Measurements from ENCODE around the gene CDK14. TPM values are rescaled to one million over a fixed set of nuclear protein-coding genes. Genes with fewer than 3 reads are reported as not detected.

Gene CDK14
- total RNA-seq, 6 donors from 2014 or later: 21.7 to 53.4 (median 37.1) TPM

DNA sequence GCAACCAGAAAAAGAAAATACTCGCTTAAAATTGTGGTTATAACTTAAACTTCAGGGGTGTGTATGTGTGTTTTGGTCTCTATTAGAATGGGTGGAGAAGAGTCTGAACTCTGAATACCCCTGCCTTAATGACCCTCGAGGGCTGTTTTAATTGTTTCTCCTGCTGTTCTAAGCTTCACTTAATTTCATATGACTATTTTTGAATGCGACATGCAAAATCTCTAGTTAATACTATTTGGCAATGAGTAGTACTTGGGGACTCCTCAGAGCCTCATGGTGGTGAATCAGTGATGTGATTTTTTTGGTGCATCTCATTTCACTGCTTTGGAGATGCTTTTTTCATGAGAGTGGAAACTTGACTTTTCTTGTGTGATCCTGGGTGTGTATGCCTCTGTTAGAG is 178.6 kb downstream of the CDK14 start:
- Histone ChIP-seq H3K27ac (no peak overlapping the region), H3K27me3 (no peaks in the 10 kb centered on the region), H3K4me3 (no peak overlapping the region), H3K9me3 (no peaks in the 10 kb centered on the region), H3K36me3 (no peaks in the 10 kb centered on the region), H3K4me1 (peaks cover 0 to 8% (median 3%) of the 10 kb centered on the region in 4 donors)
- ATAC-seq (ENCODE audit: low FRiP score in 2 of 2) (no peak), DNase-seq (no peak)
- TF ChIP-seq POLR2AphosphoS5 (IDR thresholded peaks at IDR 0.05) (no peak), CTCF (IDR thresholded peaks at IDR 0.05) (no peak)
- WGBS, 2 donors: 72 to 85% methylated on average over 3 of the region's 3 CpGs

DNA sequence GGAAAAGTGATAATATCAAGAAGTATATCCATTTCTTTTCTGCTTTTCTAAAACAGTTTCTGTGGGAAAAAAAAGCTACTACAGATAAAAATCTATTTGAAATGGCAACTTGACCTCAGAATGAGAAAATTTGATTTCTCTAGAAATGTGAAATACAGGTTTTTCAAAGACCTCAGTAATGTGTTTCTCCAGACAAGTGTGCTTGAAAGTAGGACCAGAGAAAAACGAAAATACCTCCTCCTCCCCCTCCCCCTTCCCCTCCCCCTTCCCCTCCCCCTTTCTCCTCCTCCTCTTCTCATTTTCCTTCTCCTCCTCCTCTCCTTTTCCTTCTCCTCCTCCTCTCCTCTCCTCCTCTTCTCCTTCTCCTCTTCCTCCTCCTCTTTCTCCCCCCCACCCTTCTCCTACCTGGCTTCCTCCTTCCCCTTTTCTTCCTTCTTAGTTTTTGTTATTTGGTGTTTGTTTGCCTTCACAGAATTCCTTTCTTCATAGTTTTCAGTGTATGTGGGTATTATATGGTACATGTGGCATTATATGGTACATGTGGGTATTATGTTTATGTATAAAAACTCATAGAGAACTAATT is 179.4 kb downstream of the CDK14 start:
- no peak for TF ChIP-seq CTCF (IDR thresholded peaks at IDR 0.05)
- TF ChIP-seq EP300 (IDR thresholded peaks at IDR 0.05): no peak
- TF ChIP-seq POLR2AphosphoS5 (IDR thresholded peaks at IDR 0.05): no peak
- no peak for TF ChIP-seq POLR2A (IDR thresholded peaks at IDR 0.05)
- no peak overlapping the region for H3K27ac ChIP-seq
- no peak for DNase-seq
- no peaks in the 10 kb centered on the region for H3K9me3 ChIP-seq
- H3K27me3 ChIP-seq: no peaks in the 10 kb centered on the region
- no peak for ATAC-seq (ENCODE audit: low FRiP score in 2 of 2)
- 50 to 56% methylated on average over 1 of the region's 1 CpG for WGBS, 2 donors
- no peak overlapping the region for H3K4me3 ChIP-seq
- no peaks in the 10 kb centered on the region for H3K36me3 ChIP-seq
- peaks cover 0 to 8% (median 3%) of the 10 kb centered on the region in 4 donors for H3K4me1 ChIP-seq

- Histone ChIP-seq H3K27ac (no peak overlapping the region), H3K4me3 (no peak overlapping the region), H3K27me3 (no peaks in the 10 kb centered on the region), H3K4me1 (peaks cover 0 to 8% (median 3%) of the 10 kb centered on the region in 4 donors), H3K9me3 (no peaks in the 10 kb centered on the region), H3K36me3 (no peaks in the 10 kb centered on the region)
- 39 to 62% methylated on average over 2 of the region's 2 CpGs for WGBS, 2 donors
- DNase-seq (no peak), ATAC-seq (ENCODE audit: low FRiP score in 2 of 2) (no peak)
- TF ChIP-seq POLR2A (IDR thresholded peaks at IDR 0.05): no peak
- TF ChIP-seq CTCF (IDR thresholded peaks at IDR 0.05): no peak
- TF ChIP-seq POLR2AphosphoS5 (IDR thresholded peaks at IDR 0.05): no peak
- TF ChIP-seq EP300 (IDR thresholded peaks at IDR 0.05): no peak
Measured at GRCh38 chr7:90777041-90777440, 180.9 kb downstream of the CDK14 start.

DNA sequence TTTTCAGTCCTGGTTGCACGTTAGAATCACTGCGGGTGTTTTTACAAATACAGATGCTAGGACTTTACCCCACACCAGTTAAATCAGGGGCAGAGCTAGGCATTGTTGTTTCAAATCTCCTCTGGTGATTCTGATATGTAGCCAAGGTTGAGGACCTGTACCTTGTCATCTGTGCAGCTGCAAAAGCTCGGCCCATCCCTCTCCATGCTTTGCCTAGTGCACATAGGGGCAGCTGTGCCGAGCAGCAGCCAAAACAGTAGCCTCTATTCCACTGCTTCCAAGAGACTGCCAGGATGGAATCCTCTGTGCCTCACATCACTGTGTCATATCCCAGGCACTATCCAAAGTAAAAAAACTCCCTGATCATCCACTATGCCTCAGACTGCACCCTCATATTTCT is 181.3 kb downstream of the CDK14 start:
- WGBS, 2 donors: 71 to 73% methylated on average over 4 of the region's 4 CpGs
- TF ChIP-seq POLR2AphosphoS5 (IDR thresholded peaks at IDR 0.05) (no peak), CTCF (IDR thresholded peaks at IDR 0.05) (no peak), EP300 (IDR thresholded peaks at IDR 0.05) (no peak), POLR2A (IDR thresholded peaks at IDR 0.05) (no peak)
- ATAC-seq (ENCODE audit: low FRiP score in 2 of 2) (peak in 1 of 2 donors; percentile 51), DNase-seq (no peak)
- Histone ChIP-seq H3K27ac (no peak overlapping the region), H3K4me3 (no peak overlapping the region), H3K4me1 (peaks cover 0 to 8% (median 3%) of the 10 kb centered on the region in 4 donors), H3K27me3 (no peaks in the 10 kb centered on the region), H3K9me3 (no peaks in the 10 kb centered on the region), H3K36me3 (no peaks in the 10 kb centered on the region)

DNA sequence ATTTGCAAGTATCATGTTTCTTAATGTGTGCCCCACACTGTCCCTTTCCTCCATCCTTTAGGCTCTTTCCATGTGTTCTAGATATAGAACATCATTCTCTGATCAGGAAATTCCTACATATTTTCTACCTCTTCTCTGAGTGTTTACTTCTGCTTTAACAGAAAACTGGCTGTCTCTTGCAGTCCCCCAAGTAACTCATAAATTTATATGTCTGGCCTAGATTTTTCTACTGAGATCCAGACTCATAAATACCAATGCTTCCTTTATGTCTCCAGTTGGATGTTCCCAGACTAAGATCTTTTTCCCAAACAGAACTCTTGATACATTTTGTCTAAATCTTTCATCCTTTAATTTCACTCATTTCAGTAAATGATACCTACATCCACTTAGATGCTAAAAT is 181.8 kb downstream of the CDK14 start:
- TF ChIP-seq POLR2AphosphoS5 (IDR thresholded peaks at IDR 0.05): no peak
- TF ChIP-seq POLR2A (IDR thresholded peaks at IDR 0.05): no peak
- TF ChIP-seq CTCF (IDR thresholded peaks at IDR 0.05): no peak
- no peak for TF ChIP-seq EP300 (IDR thresholded peaks at IDR 0.05)
- Histone ChIP-seq H3K4me3 (no peak overlapping the region), H3K9me3 (no peaks in the 10 kb centered on the region), H3K27me3 (no peaks in the 10 kb centered on the region), H3K27ac (no peak overlapping the region), H3K4me1 (peaks cover 0 to 8% (median 3%) of the 10 kb centered on the region in 4 donors), H3K36me3 (no peaks in the 10 kb centered on the region)
- ATAC-seq (ENCODE audit: low FRiP score in 2 of 2): no peak
- DNase-seq: no peak

All from upper lobe of left lung (tissue), 6 donors.